K562 (cell line): ENCODE measurements around the gene PLCD1. TPM values are rescaled to one million over a fixed set of nuclear protein-coding genes. Genes with fewer than 3 reads are reported as not detected.
A peak's percentile ranks its signal among the peaks of the same experiment; 100 is the strongest.

Source experiments
- CBFB ChIP-seq: sonication (generic); formaldehyde crosslinking; IDR thresholded peaks from 2 replicates; pipeline ENCODE4 v1.4.0; 2020; ENCODE audit warnings: mild to moderate bottlenecking, missing genetic modification reagents
- CBX5 ChIP-seq: IDR thresholded peaks from 2 replicates; pipeline ENCODE4 v1.6.1; 2014; ENCODE audit warnings: low read depth, borderline replicate concordance
- CCNT2 ChIP-seq: IDR thresholded peaks from 2 replicates; pipeline ENCODE4 v1.6.1; 2011; ENCODE audit warnings: borderline replicate concordance, low read depth, mild to moderate bottlenecking, moderate library complexity, mixed read lengths, low read length; ENCODE audit not compliant: insufficient read length; ENCODE audit errors: extremely low read depth
- E2F8 ChIP-seq: fragments of 450-650 bp; IDR thresholded peaks from 2 replicates; pipeline ENCODE4 v1.7.1; 2018; ENCODE audit warnings: mild to moderate bottlenecking, low read depth; ENCODE audit not compliant: partially characterized antibody
- EHMT2 ChIP-seq: fragments of 450-650 bp; IDR thresholded peaks from 2 replicates; pipeline ENCODE4 v1.6.1; 2018; ENCODE audit warnings: antibody characterized with exemption
- FOS ChIP-seq: IDR thresholded peaks from 3 replicates; pipeline ENCODE4 v1.6.1; 2011; ENCODE audit not compliant: insufficient read length; ENCODE audit errors: extremely low read depth
- HDAC6 ChIP-seq: IDR thresholded peaks from 2 replicates; pipeline ENCODE4 v1.6.1; 2012; ENCODE audit warnings: low read depth, mild to moderate bottlenecking, control low read depth, inconsistent platforms, low read length, moderate library complexity
- HINFP ChIP-seq: fragments of 450-650 bp; conservative IDR thresholded peaks from 2 replicates; pipeline ENCODE4 v1.6.1; 2016; ENCODE audit warnings: missing genetic modification characterization, low read depth, mild to moderate bottlenecking, control low read depth, missing compliant biosample characterization
- HNRNPUL1 ChIP-seq: fragments of 200-400 bp; formaldehyde crosslinking; IDR thresholded peaks from 2 replicates; pipeline ENCODE4 v1.6.1; 2017; ENCODE audit warnings: low read length
- JUNB ChIP-seq: fragments of 450-650 bp; formaldehyde crosslinking; conservative IDR thresholded peaks from 2 replicates; pipeline ENCODE4 v1.4.0; 2020; ENCODE audit warnings: mild to moderate bottlenecking
- KLF16 ChIP-seq: IDR thresholded peaks from 2 replicates; pipeline ENCODE4 v1.6.1; 2016; ENCODE audit warnings: antibody characterized with exemption
- MECOM ChIP-seq: fragments of 250-450 bp; sonication (Bioruptor Pico); IDR thresholded peaks from 2 replicates; pipeline ENCODE4 v1.8.0; 2022; ENCODE audit warnings: inconsistent platforms
- MEF2D ChIP-seq: conservative IDR thresholded peaks from 2 replicates; pipeline ENCODE4 v1.6.1; 2016; ENCODE audit warnings: low read depth, missing genetic modification characterization, missing compliant biosample characterization
- MTA2 ChIP-seq: fragments of 450-650 bp; IDR thresholded peaks from 2 replicates; pipeline ENCODE4 v1.6.1; 2016; ENCODE audit warnings: low read depth
- POLR2H ChIP-seq: IDR thresholded peaks from 2 replicates; pipeline ENCODE4 v1.6.1; 2016; ENCODE audit warnings: missing genetic modification characterization, low read depth, mild to moderate bottlenecking, control low read depth, missing compliant biosample characterization, moderate library complexity
- PYGO2 ChIP-seq: fragments of 450-650 bp; IDR thresholded peaks from 2 replicates; pipeline ENCODE4 v1.6.1; 2016; ENCODE audit warnings: mild to moderate bottlenecking, missing genetic modification characterization, moderate library complexity, missing compliant biosample characterization
- SIN3B ChIP-seq: fragments of 450-650 bp; IDR thresholded peaks from 2 replicates; pipeline ENCODE4 v1.6.1; 2017; ENCODE audit warnings: low read depth, mild to moderate bottlenecking, moderate library complexity
- SMARCA5 ChIP-seq: fragments of 450-650 bp; IDR thresholded peaks from 2 replicates; pipeline ENCODE4 v1.6.1; 2016
- STAT6 ChIP-seq: sonication (generic); formaldehyde crosslinking; IDR thresholded peaks from 2 replicates; pipeline ENCODE4 v1.8.1; 2023; ENCODE audit warnings: mild to moderate bottlenecking, missing genetic modification reagents
- ZC3H8 ChIP-seq: fragments of 450-650 bp; IDR thresholded peaks from 2 replicates; pipeline ENCODE4 v1.6.1; 2017
- ZKSCAN3 ChIP-seq: fragments of 250-450 bp; sonication (Bioruptor Pico); IDR thresholded peaks from 2 replicates; pipeline ENCODE4 v1.4.0; 2020
- ZNF133 ChIP-seq: fragments of 250-450 bp; sonication (Bioruptor Pico); IDR thresholded peaks from 2 replicates; pipeline ENCODE4 v1.4.0; 2020; ENCODE audit warnings: mild to moderate bottlenecking
- ZNF347 ChIP-seq: fragments of 450-650 bp; formaldehyde crosslinking; IDR thresholded peaks from 2 replicates; pipeline ENCODE4 v1.4.0; 2020; ENCODE audit warnings: low read depth, mild to moderate bottlenecking, moderate library complexity
- ZNF384 ChIP-seq: IDR thresholded peaks from 2 replicates; pipeline ENCODE4 v1.6.1; 2012; ENCODE audit warnings: low read depth, low read length, improper control_type of control experiment
- ZNF583 ChIP-seq: fragments of 250-450 bp; sonication (Bioruptor Pico); IDR thresholded peaks from 2 replicates; pipeline ENCODE4 v1.4.0; 2020
- ZNF589 ChIP-seq: fragments of 200-800 bp; sonication (Bioruptor generic); IDR thresholded peaks from 2 replicates; pipeline ENCODE4 v1.6.1; 2016; ENCODE audit warnings: low read depth, missing genetic modification characterization, missing compliant biosample characterization
- ZNF785 ChIP-seq: fragments of 250-450 bp; sonication (Bioruptor Pico); IDR thresholded peaks from 2 replicates; pipeline ENCODE4 v1.4.0; 2020; ENCODE audit warnings: mild to moderate bottlenecking
- polyA plus RNA-seq, 8 experiments: library from polyadenylated mRNA; depleted of rRNA in 4 of 8; stranded (reverse) in 5 of 8; unstranded in 3 of 8; fragments of >200 nt; fragmentation: Nextera tagmentation in 2 of 8; fragmentation: Illumina TruSeq in 1 of 8; extraction: Ambion mirVana in 2 of 8; extraction: Trizol in 1 of 8; gene quantifications; 2 replicates each; pipeline versions ENCODE4 v1.2.1 to v1.2.3, GENCODE V29; 2011 to 2014; ENCODE audit warnings: inconsistent platforms in 1 of 8, missing spikeins in 1 of 8
- total RNA-seq, 7 experiments: library from RNA; depleted of rRNA in 6 of 7; stranded (reverse); fragments of >200 nt in 6 of 7; fragmentation: Illumina TruSeq in 2 of 7; extraction: Trizol in 2 of 7; gene quantifications; 2 replicates each; pipeline versions ENCODE4 v1.2.1 to v1.2.3, GENCODE V29; 2011 to 2021; ENCODE audit warnings: low replicate concordance in 1 of 7

Gene PLCD1
- total and polyA plus RNA-seq, 9 of the 15 experiments (the other 6 are each of a cell fraction or from before 2014, with no cell fraction given): 5.4 to 209 (median 116) TPM

GRCh38 chr3:37987751-37988179 is 41.7 kb downstream of the PLCD1 start (continued):
- no peak for TF ChIP-seq E2F8
- TF ChIP-seq SIN3B: no peak
- TF ChIP-seq FOS: no peak
- no peak for TF ChIP-seq ZNF589 (CRISPR knock-in tag)
- TF ChIP-seq ZNF347 (CRISPR knock-in tag): no peak
- no peak for TF ChIP-seq ZKSCAN3
- TF ChIP-seq MECOM: no peak
- no peak for TF ChIP-seq POLR2H (tag)
- TF ChIP-seq MTA2: no peak
- no peak for TF ChIP-seq HINFP (tag)
- TF ChIP-seq ZNF384: no peak
- TF ChIP-seq MEF2D: 0 out of 2 replicates have a peak, but pooled peaks have one; percentile 26
- no peak for TF ChIP-seq ZC3H8
- no peak for TF ChIP-seq KLF16
- TF ChIP-seq CCNT2: no peak
- no peak for TF ChIP-seq HNRNPUL1
- TF ChIP-seq PYGO2 (tag): no peak
- TF ChIP-seq JUNB (CRISPR knock-in tag): no peak
- peak; percentile 83; the same call in 1 of the 2 replicates for TF ChIP-seq SMARCA5
- no peak for TF ChIP-seq HDAC6
- TF ChIP-seq EHMT2: no peak
- no peak for TF ChIP-seq ZNF583
- TF ChIP-seq ZNF133 (CRISPR knock-in tag): no peak
- no peak for TF ChIP-seq STAT6
- TF ChIP-seq CBFB (CRISPR knock-in tag): no peak
- no peak for TF ChIP-seq ZNF785
- no peak for TF ChIP-seq CBX5
